Fibroblast of skin of scalp (primary cell): ENCODE data around the gene SIK3.
"Not testable (repeated sequence)": the region's sequence is repeated elsewhere in the genome, so short reads cannot be mapped to it uniquely, and the experiment has no call there.

Experiments used
- DNase-seq: peaks from one replicate; pipeline ENCODE4 v3.0.0-alpha.2; 2013

SIK3 gene

DNA sequence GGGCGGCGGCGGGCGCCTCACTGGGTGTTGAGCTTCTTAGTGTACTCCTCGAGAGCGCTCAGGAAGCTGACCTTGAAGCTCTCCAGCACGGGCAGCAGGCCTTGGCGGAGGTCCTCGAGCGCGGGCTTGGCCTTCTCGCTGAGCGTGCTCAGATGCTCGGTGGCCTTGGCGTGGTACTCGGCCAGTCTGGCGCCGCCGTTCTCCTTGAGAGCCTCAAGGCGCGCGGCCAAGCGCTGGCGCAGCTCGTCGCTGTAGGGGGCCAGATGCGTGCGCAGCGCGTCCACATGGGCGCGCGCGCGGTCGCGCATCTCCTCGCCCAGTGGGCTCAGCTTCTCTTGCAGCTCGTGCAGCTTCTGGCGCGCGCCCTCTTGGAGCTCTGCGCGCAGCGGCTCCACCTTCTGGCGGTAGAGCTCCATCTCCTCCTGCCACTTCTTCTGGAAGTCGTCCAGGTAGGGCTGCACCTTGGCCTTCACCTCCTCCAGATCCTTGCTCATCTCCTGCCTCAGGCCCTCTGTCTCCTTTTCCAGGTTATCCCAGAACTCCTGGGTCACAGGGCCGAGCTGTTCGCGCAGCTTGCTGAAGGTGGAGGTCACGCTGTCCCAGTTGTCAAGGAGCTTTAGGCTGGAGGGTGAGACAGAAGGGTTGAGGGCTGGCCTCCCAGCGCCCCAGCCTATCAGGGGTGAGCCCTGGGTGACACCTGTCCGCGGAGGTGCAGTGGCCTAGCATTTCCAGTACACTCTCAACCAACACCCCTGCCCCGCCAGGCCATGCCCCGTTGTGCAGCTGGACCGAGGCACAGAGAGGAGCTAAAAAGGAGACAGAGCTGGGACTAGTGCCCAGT, 262.2 kb downstream of the SIK3 start:
- peak; percentile 93 for DNase-seq

DNA sequence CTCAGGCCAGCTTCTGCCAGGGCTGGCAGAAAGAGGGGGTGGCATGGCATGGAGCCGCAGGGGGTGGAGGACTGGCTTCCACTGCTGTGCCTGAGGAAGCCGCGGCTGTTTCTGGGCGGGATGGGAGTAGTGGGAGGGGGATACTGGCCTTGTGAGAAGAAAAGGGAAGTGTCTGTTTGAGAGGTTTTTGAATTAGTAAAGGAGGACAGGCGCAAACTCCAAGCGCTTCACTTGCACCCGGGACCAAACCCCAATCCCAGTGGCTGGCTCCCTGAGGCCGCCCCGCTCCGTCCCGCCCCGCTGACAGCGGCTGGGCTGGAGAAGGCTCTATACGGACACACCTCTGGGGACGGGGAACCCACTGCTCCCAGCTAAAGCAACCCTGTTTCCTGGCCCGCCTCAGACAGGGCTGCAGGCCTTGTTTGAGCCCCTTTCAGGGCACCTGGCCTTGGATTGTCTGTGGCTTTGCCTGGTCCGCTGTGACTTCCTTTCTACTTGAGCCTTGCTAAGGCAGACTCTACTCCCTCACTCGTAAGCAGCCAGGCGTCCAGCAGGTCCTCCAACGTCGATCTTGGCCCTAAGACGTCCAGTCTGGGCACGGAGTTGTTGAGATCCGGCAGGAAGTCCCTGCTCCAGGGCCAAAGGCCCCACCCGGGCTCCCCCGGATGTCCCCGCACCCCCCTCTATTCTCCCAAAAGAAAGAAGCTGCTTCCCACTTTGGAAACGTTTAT, 263.0 kb downstream of the SIK3 start:
- DNase-seq: no peak

DNA sequence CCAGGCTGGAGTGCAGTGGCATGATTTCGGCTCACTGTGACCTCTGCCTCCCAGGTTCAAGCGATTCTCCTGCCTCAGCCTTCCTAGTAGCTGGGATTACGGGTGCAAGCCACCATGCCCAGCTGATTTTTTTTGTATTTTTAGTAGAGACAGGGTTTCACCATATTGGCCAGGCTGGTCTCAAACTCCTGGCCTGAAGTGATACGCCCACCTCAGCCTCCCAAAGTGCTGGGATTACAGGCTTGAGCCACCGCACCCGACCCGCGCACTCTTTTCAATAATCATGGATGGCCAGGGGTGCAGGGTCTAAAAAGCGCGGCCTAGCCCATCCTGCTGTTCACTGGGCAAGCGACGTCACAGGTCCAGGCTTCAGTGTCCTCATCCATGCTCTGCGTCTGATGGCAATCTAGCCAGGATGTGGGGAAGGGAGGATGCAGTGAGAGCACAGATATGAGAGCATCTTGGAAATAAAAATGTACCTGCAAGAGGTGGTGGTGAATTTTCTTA, 263.6 kb downstream of the SIK3 start:
- DNase-seq: not testable (repeated sequence)

DNA sequence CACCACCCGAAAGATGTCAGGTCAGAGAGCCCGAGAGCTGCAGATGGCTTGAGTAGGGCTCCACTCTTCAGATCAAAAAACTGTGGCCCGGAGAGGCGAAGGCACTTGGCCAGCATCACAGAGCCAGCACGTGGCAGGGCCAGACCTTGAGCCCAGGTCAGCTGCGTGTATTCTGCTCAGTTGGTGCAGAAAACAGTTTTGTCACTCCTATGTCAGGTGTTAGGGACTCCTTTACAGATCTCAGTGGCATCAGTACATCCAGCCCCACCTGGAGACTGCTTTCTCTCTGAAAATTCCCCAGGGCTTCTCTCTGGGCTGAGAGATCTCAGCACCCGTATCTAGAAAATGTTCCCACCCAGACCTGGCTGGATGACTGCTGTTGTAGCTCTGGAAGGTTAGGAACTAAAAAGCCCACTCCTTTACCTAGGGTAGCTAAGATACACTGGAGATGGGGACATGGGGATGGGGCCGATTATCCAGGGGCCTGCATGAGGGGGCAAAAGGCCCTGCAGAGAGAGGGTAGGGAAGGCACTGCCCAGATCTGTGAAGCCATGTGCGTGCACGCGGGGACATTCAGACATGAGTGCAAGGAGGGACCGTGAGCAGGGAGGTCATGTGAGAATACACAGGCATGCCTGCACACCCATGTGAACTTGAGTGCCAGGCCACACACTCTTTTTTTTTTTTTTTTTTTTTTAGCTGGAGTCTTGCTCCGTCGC, 264.3 kb downstream of the SIK3 start:
- no peak for DNase-seq

DNA sequence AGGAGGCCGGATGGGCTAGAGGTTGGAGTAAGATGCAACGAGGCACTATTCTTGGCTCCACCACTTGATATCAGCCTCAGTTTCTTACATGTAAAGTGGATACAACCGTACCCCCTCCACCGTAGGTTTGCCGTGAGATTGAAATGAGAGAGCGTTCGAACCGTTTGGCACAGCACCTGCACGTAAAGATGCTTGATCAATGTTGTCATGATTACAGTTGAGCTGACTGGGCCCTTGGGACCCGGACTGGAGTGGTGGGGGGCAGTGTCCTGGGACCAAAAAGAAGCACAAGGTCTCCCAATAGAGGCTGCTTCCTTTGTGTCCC, 264.8 kb downstream of the SIK3 start:
- DNase-seq: no peak

DNA sequence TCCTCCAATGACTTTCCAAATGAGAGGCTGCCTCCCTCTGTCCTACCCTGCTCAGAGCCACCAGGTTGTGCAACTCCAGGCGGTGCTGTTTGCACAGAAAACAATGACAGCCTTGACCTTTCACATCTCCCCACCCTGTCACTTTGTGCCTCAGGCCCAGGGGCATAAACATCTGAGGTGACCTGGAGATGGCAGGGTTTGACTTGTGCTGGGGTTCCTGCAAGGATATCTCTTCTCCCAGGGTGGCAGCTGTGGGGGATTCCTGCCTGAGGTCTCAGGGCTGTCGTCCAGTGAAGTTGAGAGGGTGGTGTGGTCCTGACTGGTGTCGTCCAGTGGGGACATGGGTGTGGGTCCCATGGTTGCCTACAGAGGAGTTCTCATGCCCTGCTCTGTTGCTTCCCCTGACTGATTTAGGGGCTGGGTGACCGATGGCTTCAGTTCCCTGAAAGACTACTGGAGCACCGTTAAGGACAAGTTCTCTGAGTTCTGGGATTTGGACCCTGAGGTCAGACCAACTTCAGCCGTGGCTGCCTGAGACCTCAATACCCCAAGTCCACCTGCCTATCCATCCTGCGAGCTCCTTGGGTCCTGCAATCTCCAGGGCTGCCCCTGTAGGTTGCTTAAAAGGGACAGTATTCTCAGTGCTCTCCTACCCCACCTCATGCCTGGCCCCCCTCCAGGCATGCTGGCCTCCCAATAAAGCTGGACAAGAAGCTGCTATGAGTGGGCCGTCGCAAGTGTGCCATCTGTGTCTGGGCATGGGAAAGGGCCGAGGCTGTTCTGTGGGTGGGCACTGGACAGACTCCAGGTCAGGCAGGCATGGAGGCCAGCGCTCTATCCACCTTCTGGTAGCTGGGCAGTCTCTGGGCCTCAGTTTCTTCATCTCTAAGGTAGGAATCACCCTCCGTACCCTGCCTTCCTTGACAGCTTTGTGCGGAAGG, 265.6 kb downstream of the SIK3 start:
- no peak for DNase-seq

DNA sequence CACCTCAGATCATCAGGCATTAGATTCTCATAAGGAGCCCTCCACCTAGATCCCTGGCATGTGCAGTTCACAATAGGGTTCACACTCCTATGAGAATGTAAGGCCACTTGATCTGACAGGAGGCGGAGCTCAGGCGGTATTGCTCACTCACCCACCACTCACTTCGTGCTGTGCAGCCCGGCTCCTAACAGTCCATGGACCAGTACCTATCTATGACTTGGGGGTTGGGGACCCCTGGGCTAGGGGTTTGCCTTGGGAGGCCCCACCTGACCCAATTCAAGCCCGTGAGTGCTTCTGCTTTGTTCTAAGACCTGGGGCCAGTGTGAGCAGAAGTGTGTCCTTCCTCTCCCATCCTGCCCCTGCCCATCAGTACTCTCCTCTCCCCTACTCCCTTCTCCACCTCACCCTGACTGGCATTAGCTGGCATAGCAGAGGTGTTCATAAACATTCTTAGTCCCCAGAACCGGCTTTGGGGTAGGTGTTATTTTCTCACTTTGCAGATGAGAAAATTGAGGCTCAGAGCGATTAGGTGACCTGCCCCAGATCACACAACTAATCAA, 266.4 kb downstream of the SIK3 start:
- DNase-seq: no peak

DNA sequence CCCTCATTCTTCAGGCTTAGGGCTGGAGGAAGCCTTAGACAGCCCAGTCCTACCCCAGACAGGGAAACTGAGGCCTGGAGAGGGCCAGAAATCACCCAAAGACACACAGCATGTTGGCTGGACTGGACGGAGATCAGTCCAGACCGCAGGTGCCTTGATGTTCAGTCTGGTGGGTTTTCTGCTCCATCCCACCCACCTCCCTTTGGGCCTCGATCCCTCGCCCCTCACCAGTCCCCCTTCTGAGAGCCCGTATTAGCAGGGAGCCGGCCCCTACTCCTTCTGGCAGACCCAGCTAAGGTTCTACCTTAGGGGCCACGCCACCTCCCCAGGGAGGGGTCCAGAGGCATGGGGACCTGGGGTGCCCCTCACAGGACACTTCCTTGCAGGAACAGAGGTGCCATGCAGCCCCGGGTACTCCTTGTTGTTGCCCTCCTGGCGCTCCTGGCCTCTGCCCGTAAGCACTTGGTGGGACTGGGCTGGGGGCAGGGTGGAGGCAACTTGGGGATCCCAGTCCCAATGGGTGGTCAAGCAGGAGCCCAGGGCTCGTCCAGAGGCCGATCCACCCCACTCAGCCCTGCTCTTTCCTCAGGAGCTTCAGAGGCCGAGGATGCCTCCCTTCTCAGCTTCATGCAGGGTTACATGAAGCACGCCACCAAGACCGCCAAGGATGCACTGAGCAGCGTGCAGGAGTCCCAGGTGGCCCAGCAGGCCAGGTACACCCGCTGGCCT, 267.9 kb downstream of the SIK3 start:
- DNase-seq: no peak

DNA sequence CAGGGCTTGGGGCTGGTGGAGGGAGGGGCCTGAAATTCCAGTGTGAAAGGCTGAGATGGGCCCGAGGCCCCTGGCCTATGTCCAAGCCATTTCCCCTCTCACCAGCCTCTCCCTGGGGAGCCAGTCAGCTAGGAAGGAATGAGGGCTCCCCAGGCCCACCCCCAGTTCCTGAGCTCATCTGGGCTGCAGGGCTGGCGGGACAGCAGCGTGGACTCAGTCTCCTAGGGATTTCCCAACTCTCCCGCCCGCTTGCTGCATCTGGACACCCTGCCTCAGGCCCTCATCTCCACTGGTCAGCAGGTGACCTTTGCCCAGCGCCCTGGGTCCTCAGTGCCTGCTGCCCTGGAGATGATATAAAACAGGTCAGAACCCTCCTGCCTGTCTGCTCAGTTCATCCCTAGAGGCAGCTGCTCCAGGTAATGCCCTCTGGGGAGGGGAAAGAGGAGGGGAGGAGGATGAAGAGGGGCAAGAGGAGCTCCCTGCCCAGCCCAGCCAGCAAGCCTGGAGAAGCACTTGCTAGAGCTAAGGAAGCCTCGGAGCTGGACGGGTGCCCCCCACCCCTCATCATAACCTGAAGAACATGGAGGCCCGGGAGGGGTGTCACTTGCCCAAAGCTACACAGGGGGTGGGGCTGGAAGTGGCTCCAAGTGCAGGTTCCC, 268.6 kb downstream of the SIK3 start, which contains the start of gene APOC3:
APOC3 (plus strand) TSS at position 383 of the 659 bp plus-strand sequence. CDS start 676 bp downstream, outside the sequence.
- peak; percentile 79 for DNase-seq

DNA sequence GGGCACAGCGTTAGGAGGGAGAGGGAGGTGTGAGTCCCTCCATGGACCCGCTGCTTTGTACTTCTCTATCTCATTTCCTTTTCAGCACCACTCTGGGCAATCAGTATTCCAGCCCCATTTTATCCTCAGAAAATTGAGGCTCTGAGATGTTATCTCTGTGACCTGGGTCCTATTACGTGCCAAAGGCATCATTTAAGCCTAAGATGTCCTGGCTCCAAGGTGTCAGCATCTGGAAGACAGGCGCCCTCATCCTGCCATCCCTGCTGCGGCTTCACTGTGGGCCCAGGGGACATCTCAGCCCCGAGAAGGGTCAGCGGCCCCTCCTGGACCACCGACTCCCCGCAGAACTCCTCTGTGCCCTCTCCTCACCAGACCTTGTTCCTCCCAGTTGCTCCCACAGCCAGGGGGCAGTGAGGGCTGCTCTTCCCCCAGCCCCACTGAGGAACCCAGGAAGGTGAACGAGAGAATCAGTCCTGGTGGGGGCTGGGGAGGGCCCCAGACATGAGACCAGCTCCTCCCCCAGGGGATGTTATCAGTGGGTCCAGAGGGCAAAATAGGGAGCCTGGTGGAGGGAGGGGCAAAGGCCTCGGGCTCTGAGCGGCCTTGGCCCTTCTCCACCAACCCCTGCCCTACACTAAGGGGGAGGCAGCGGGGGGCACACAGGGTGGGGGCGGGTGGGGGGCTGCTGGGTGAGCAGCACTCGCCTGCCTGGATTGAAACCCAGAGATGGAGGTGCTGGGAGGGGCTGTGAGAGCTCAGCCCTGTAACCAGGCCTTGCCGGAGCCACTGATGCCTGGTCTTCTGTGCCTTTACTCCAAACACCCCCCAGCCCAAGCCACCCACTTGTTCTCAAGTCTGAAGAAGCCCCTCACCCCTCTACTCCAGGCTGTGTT, 269.4 kb downstream of the SIK3 start:
- DNase-seq: no peak

DNA sequence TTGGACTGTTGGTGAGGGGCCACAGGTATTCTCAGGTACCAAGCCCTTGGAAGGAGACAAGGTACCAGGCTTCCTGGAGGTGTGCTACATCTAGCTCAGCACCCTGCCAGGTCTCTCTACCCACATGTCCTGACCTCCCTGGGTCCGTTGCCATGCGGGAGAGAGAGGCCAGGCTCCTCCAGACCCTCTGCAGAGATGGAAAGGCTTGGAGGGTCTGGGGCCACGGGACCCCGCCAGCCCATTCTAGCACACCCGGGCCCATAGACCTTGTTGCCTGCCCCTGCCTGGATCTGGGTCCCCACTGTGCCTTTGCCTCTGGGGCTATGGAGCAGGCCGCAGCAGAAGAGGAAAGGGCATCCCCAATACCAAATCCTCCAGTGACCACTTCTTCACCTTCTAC, 270.8 kb downstream of the SIK3 start:
- DNase-seq: no peak

DNA sequence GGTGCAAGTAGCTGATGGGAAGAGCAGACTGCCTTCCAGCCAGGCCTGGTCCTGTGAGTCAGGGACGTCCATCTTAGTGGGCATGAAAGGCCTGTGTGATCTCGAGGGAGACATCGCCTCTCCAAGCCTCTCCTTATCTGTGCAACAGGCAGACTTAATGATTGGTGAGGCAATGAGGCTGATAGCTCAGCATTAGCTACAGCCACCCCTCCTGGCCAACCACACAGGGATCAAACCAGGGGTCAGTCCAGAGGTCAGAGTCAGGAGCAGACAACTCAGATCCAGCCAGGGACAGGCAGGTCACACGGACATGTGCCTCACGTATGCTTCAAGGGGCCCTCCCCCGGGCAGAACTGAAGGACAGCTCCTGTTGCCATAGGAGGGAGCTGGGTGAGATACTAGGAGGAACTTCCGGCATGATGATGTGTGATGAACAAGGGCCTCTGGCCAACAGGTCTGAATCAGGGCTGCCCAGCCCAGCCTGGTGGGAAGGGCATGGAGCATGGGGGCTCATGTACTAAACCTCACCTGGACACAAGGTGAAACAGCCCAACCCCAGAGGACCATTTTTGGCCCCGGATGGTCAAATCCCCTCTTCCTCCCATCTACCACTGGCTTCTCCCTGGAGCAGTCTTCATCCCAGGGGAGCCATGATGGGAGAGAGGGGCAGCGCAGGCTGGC, 271.3 kb downstream of the SIK3 start:
- DNase-seq: no peak

DNA sequence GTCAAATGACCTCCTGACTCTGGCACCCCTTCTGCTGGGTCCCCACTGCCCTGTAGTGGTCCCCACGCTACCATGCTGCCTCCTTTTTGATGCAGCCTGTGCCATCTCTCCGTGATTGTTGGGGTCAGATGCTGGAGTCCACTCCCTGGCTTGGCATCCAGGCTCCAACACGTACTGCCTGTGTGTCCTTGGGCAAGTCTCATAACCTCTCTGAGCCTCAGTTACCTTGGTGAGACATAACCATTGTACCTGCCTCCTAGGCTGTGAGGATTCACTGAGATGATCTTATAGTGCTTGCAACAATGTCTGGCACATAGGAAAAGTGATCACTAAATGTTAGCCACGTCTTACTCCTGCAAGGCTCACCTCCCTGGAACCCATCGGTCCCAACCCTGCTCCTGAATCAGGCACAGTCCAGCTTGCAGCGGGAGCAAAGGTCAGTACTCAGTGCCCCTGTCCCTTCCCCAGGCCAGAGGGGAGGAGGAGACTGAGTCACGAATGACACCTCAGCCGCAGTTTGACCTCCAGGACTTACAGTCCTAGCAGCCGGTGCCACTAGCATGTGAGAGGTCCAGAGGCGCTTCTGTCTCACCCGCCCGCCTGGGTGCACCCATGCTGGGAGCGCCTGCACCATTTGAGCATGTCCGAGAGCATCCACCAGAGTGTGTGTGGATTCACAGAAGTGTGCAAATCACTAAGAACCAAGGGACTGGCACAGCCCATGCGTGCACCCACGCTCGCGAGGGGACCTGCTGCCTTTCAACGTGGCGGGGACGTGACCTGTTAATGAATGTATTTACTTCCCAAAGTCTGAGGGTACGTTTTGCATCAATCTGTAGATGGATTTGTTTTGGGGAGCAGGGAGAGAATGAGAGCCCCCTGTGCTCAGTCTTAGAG, 272.1 kb downstream of the SIK3 start:
- no peak for DNase-seq

DNA sequence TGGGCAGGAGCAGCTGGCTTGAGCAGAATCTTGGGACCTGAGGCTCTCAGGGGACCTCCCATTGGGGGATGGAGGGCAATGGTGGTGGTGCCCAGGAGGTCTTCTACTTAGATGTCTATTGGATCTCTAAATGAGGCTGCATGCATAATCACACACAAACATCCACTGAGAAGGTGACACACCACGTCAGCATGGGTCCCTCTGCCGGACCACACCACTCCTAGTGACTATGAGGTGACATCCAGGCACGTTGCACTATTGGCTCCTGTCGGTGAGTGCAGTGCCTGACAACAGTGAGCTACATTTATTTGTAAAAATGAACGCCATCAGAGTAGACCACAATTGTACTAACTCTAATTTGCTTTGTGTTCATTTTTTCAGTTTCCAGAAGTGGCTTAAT, 272.8 kb downstream of the SIK3 start:
- no peak for DNase-seq

DNA sequence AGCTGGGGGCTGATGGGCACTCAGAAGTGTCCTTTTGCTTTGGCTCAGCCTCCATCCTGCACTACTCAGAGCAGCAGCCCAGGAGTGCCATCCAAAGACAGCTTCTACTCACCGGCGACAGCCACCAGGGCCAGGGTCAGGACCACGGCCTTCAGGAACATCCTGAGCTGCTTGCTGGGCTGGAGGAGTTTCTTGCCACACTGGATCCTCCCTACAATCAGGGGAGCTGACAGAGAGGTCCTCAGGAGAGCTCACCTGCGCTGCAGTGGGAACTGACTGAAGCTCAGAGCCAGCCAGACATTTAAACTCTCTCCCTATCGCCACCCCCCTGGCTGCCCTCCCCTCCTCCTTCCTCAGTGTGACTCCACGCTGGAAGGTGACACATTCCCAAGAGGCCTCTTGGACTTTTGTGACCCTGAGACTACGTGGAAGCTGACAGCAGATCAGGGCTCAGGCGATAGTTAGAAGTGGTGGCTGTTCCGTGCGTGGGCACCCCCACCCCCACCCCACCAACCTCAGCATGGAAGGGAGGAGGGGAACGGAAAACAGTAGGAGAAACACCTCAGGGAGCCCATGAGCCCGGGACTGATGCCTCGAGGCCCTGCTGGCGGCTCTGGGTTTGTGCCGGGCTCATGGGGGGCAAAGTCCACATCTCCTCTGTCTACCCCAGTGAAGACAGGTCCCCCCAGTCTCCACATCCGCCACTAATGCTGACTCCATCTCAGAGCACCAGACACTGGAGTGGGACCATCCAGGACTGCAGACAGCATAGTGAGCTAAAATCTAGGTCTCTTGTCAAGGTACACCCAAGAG, 275.0 kb downstream of the SIK3 start, which contains the start of gene APOA4:
APOA4 (minus strand) TSS at position 274 of the 813 bp plus-strand sequence; CDS start at position 161, 113 bp downstream.
- no peak for DNase-seq

DNA sequence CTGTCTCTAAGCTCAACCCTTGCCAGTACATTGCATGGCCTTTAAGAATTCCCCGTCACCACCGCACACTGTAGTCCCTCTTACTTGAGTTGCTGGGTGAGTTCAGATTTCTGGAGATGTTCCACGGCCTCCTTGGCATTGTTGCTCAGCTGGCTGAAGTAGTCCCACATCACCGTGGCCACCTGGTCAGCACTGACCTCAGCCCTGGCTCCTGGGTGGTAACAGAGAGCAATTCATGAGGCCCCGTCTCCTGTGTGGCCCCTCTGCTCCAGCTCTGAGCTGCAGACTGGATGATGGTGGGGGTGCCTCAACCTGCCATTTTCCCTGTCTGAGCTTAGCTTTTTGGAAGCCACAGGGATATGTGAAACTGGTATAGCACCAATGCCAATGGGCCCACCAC, 275.7 kb downstream of the SIK3 start:
- DNase-seq: no peak
